GM19328 (cell line): ENCODE results near the gene MYO18A.

Experiments used
- ATAC-seq: cut with Tn5 transposase; IDR thresholded peaks from one replicate; pipeline ENCODE4 v1.9.1; 2021; ENCODE audit warnings: mild to moderate bottlenecking, moderate library complexity; ENCODE audit not compliant: unreplicated experiment

The MYO18A gene

GRCh38 chr17:29084541-29085146 lies 95.6 kb downstream of the MYO18A start:
- ATAC-seq = no peak

- no peak for ATAC-seq
These were observed 99.2 kb downstream of the MYO18A start for GRCh38 chr17:29080965-29081364.

DNA sequence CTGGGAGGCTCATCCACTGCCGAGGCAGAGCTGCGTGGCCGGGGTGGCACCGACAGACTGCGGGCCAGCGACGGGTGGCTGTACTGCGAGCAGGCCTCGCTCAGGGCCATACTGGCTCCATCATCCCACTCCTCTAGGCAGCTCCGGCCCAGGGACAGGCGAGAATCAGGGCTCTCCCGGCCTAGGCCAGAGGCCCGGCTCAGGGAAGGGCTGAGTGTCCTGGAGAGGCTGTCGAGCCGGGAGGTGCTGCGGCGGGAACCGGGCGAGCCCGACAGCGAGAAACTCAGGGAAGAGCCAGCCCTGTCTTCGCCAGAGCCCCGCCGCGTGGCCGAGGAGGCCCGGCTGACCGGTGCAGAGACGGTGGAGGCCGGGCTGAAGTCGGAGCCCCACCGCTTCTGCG lies 99.9 kb downstream of the MYO18A start:
- ATAC-seq = no peak

DNA sequence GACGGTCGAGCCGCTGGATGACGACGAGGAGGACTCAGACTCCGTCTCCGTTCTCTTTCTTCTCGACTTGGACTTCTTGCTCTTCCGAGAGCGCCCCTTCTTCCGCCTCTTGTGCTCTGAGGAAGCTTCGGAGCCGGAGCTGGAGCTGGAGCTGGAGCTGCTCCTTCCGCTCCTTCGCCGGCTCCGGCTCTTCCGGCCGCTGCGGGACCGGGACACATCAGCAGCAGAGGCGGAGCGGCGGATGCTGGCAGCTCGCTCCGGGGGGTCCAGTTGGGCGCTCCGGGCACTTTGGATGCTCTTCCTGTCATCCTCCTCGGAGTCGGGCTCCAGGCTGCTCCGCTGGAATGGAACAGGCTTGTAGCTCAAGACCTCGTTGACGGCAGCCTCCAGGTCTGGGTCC lies 100.3 kb downstream of the MYO18A start:
- no peak for ATAC-seq

DNA sequence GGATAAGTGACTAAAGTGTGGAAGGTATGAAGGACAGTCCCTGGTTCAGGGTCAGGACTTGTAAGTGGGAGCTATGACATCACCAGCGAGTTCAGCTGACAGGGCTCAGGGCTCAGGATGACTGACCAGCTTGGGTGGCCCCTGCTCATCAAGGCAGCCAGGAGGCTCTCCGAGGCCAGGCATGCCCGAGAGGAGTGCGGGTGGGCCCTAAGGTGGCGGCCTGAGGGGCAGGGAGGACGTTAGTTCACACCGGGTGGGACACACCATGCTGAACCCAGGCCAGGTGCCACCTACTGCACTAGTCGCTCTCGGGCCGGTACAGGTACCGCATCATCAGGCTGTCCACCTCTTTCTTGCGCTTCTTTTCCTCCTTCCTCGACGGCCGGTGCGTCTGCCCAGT lies 100.8 kb downstream of the MYO18A start:
- ATAC-seq = no peak

DNA sequence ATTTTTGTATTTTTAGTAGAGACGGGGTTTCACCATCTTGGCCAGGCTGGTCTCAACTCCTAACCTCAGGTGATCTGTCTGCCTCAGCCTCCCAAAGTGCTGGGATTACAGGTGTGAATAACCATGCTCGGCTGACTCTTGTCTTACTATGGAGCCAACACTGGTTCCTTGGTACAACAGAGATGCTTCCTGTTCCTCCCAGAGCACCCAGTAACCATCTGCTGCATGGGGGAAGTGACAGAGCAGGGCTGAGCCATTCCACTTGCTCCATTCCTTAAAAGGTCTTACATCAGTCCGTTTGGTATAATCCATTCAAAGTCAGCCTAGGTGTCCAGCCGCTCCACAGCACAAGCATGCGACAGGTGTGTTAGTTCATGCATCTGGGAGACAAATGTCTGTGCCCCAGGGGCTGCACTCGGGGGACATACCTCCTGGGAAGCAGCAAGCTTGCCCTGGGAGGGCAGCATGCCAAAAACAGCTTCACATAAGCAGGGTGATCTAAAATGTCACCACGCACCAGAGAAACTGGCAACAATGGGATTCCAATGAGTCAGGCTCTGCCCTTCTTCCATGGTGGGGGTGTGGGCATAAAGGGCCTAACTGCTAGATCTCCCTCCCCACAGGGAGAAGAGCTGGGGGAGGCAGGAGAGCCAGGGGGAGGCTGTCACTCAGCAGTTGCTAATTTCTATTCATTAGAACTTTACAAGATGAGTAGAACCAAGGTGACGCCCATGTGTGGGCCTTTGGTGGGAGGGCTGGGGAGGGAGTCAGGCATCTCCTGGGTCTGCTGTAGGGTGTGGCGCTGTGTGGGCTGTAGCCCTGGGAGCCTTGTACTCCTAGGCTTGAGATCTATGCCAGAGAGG lies 101.8 kb downstream of the MYO18A start:
- ATAC-seq = no peak

GRCh38 chr17:29077320-29077719 lies 102.9 kb downstream of the MYO18A start:
- no peak for ATAC-seq

DNA sequence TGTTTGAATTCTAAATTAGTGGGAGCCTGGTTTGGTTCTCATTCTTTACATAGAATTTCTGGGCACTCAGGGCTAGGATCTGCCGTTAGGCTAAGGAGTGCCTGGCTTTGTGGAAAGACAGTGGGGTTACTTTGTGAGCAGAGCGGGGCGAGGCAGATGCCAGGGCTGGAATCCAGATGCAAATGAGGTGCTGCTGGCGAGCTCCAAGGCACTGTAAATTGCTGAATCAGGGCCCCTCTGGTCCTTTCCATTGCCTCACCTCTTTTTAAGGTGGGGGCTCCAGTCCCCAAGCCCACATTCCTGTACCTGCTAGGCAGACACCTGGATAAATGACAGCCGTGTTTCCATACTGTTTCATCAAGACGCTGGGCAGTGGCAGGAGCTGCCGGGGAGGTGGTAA lies 103.5 kb downstream of the MYO18A start:
- ATAC-seq = no peak

DNA sequence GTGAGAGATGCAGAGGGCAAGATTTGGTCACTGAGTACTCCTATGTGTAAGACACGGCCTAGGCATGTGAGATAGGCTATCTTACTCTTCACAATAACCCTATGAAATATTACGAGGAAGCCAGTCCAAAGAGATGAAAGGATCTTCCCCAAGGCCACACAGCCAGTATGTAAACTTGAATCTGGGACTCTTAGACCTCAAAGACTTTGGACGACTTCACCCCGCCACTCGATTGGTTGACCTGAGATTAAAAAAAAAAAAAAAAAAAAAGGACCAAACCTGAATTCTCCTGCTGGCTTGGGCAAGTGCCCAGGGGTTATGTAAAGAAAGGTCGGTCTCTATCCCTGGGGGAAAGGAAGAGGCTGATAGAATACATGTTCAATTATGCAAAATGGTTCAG lies 104.1 kb downstream of the MYO18A start:
- no peak for ATAC-seq

DNA sequence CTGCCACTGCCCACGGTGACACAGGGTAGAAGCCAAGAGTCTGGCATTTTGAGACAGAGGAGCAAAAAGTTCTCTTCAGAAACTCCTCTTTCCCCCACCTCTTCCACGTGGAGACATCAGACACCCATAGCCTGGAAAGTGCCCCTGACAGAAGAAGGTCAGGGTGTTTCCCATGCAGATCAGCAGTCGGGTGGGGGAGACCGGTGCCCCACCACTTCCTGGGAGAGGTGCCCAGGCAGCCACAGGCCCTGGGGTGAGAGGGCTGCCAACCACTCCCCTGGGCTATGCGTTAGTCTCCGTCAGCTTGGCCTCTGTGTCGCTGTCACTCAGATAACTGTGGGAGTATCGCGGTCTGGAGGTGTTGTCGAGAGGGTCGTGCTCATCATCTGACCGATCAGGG lies 105.7 kb downstream of the MYO18A start:
- ATAC-seq = no peak

DNA sequence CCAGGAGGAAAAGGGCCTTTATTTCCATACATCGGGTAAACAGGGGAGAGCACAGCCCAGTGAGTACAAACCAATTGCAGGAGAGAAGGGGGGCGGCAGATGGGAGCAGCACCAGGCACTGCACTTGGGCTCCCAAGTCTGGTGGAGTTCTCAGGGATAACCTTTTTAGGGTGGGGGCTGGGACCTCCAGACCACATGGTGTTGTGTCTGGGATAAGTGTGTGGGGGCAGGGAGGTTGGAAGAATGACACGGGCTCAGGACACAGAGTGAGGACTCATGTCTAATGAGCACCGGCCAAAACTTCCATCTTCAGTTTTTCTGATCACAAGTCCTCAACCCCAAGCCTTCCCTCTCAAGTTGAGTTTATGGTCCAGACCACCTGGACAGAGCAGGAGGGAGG lies 106.7 kb downstream of the MYO18A start:
- no peak for ATAC-seq

DNA sequence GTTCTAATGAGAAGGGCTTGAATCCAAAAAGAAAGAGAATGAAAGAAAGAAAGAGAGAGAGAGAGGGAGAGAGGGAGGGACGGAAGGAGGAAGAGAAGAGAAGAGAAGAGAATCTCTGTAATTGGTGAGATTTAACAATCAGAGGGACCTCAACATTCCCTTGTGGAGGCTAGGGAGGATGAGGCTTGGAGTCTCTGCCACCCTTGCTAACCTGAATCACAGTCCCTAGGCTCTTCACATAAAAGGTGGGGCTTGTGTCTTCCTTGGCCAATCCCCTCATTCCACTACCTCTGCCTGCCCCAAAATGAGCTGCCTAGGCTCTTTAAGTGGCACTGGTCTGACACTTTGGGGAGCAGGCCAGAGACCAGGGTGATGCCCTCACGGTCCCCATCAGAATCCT lies 107.2 kb downstream of the MYO18A start:
- ATAC-seq = no peak

DNA sequence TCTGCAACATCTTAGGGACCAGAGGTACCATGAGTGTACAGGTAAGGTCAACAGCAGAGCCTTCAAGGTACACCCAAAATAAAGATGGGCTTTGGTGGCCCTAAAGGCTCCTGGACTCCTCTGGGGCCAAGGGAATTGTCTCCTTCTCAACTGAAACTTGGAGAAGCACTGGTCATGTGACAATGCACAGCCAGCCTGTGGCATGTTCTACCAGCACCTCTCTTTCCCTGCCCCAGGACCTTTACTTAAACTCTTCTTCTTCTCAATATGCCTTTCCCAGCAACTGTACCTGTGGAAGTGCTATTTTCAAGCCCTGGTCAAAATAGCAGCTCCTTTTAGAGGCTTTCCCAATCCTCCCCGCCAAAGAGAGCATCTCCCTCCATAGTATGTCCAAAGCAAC lies 108.9 kb downstream of the MYO18A start:
- no peak for ATAC-seq

DNA sequence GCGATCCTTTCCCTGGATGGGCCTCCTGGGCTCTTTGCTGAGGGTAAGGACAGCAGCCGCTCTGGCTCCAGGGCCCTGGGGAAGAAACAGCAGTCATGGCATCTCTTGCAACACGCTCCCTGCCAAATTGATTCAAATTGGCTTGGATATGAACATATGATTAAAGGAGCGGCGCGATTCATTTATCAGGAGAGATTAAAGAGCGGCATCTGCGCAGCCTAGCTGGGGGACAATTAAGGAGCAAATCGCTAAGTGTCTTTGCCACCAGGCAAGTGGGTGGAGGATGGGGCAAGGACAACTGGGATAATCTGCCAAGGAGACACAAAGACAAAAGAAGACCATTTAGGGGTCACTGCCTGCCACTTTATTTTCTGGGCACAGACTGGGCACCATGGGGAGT lies 109.4 kb downstream of the MYO18A start:
- ATAC-seq = no peak

DNA sequence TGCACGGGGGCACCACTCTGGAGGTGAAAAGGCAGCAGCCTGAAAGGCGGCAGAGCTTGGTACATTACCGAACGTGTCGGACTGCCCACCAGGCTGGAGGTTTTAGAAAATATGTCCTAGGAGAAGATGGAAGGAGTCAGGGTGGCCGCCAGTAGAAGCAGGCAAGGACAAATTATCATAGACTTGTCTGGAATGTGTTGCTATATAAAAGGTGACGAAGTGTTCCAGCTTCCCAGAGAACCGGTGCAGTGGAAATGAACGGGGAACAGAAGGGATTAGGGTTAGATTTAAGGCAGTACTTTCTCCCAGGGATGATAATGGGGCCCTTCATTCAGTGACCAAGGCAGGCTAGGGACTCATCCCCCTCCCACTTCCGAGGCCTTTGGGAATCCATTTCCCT lies 109.9 kb downstream of the MYO18A start:
- ATAC-seq = no peak

- no peak for ATAC-seq
These were observed 110.6 kb downstream of the MYO18A start for GRCh38 chr17:29069526-29070041.

- no peak for ATAC-seq
These were observed 111.4 kb downstream of the MYO18A start for GRCh38 chr17:29068818-29069217.

GRCh38 chr17:29066606-29067005 lies 113.6 kb downstream of the MYO18A start:
- no peak for ATAC-seq

DNA sequence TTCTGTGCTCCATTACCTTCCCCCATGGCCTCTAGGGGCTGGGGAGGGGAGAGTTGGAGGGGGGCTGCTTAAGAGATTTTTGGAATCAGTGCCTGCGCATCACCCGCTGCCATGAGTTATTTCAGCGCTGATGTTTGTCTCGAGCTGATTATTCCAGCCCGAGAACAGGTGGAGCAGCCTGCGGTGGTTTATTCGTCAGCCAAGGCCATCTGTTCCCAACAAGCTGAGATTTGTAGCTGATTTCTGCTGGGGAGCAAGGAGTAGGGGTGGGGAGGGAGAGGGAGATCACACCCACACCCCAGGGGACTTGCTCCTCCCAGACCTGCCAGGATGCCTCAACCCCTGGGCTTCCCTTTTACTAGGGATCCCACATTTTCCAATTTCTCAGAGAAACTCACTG lies 114.2 kb downstream of the MYO18A start:
- ATAC-seq = no peak

GRCh38 chr17:29063992-29064391 lies 116.2 kb downstream of the MYO18A start:
- ATAC-seq = no peak

GRCh38 chr17:29062215-29062614 lies 118.0 kb downstream of the MYO18A start:
- ATAC-seq = no peak

DNA sequence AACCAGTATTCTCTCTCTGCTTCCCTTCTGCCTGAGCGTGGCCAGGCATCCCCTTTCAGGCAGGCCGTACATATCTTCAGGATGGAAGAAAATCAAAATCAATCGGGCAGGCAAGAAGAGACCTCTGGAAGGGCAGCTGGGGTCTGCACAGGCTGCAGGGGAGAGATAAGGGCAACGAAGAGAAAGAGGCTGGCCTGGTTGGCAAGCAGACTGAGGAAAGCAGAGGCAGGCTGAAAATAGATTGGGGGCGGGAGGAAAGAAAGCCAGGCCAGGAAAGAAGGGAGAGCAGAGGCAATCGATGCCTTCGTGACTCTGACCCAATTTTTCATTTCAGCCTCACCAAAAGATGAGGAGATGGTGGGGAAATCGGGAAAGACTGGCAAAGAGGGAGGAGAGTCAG lies 119.2 kb downstream of the MYO18A start:
- no peak for ATAC-seq
